HepG2 (cell line): Measurements from ENCODE around the gene SLC2A10. TPM values are rescaled to one million over a fixed set of nuclear protein-coding genes. Genes with fewer than 3 reads are reported as not detected.

Experiments
- PTBP1 ChIP-seq: fragments of 200-400 bp; formaldehyde crosslinking; IDR thresholded peaks from 2 replicates; pipeline ENCODE4 v1.6.1; 2018; ENCODE audit warnings: low read length, low read depth; ENCODE audit not compliant: poor library complexity, severe bottlenecking
- SRSF9 ChIP-seq: fragments of 200-400 bp; formaldehyde crosslinking; IDR thresholded peaks from 2 replicates; pipeline ENCODE4 v1.6.1; 2018; ENCODE audit warnings: borderline replicate concordance, mild to moderate bottlenecking, low read depth, low read length; ENCODE audit not compliant: insufficient read depth, poor library complexity, severe bottlenecking
- ZNF264 ChIP-seq: sonication (generic); formaldehyde crosslinking; IDR thresholded peaks from 2 replicates; pipeline ENCODE4 v1.4.0; 2020; ENCODE audit warnings: missing genetic modification reagents
- ZNF672 ChIP-seq: sonication (generic); formaldehyde crosslinking; IDR thresholded peaks from 2 replicates; pipeline ENCODE4 v1.8.1; 2022; ENCODE audit warnings: missing genetic modification reagents
- ZNF75D ChIP-seq: sonication (generic); formaldehyde crosslinking; IDR thresholded peaks from 2 replicates; pipeline ENCODE4 v1.8.1; 2023; ENCODE audit warnings: missing genetic modification reagents, mild to moderate bottlenecking, borderline replicate concordance
- ZSCAN22 ChIP-seq: sonication (generic); formaldehyde crosslinking; IDR thresholded peaks from 2 replicates; pipeline ENCODE4 v1.4.0; 2020; ENCODE audit warnings: mild to moderate bottlenecking, missing genetic modification reagents
- polyA plus RNA-seq, 8 experiments: library from polyadenylated mRNA; depleted of rRNA in 3 of 8; stranded (reverse) in 7 of 8; unstranded in 1 of 8; fragments of >200 nt; fragmentation: Illumina TruSeq in 4 of 8; extraction: Trizol in 4 of 8; gene quantifications; 2 replicates each; pipeline versions ENCODE4 v1.2.1 to v1.2.3, GENCODE V29; 2011 to 2016; ENCODE audit warnings: low read depth in 4 of 8, missing spikeins in 1 of 8, mixed read lengths in 1 of 8; ENCODE audit not compliant: insufficient read depth in 1 of 8
- total RNA-seq, 5 experiments: library from RNA; depleted of rRNA; stranded (reverse); fragments of >200 nt; fragmentation: Illumina TruSeq; extraction: Trizol; gene quantifications; 2 replicates each; pipeline ENCODE4 v1.2.3, GENCODE V29; 2016; ENCODE audit warnings: low read depth in 1 of 5
- TF ChIP-seq, protein P1 (sequence below): sonication (generic); formaldehyde crosslinking; IDR thresholded peaks from 2 replicates; pipeline ENCODE4 v1.8.0; 2022; ENCODE audit warnings: mild to moderate bottlenecking, missing genetic modification reagents; ENCODE audit not compliant: insufficient replicate concordance
- TF ChIP-seq, protein P2 (sequence below): IDR thresholded peaks from 2 replicates; pipeline ENCODE4 v1.6.1; 2016; ENCODE audit warnings: mild to moderate bottlenecking, missing biosample characterization, missing genetic modification reagents
- TF ChIP-seq, protein P3 (sequence below), 2 experiments: sonication (generic) in 1 of 2; formaldehyde crosslinking in 1 of 2; IDR thresholded peaks; 2 replicates each; pipeline versions ENCODE4 v1.4.0 to v1.6.1; 2018 to 2020; ENCODE audit warnings: missing genetic modification reagents in 2 of 2, borderline replicate concordance in 1 of 2, low read depth in 1 of 2, mild to moderate bottlenecking in 1 of 2, missing biosample characterization in 1 of 2
- TF ChIP-seq, protein P4 (sequence below): sonication (generic); formaldehyde crosslinking; IDR thresholded peaks from 2 replicates; pipeline ENCODE4 v1.8.1; 2022; ENCODE audit warnings: low read depth, mild to moderate bottlenecking, missing genetic modification reagents
- TF ChIP-seq, protein P5 (sequence below): sonication (generic); formaldehyde crosslinking; IDR thresholded peaks from one replicate; pipeline ENCODE4 v1.5.1; 2020; ENCODE audit warnings: mild to moderate bottlenecking, missing genetic modification reagents; ENCODE audit errors: not compliant biosample characterization

The SLC2A10 gene
- total and polyA plus RNA-seq, 2 of the 13 experiments (the other 11 are each of a cell fraction or from before 2014, with no cell fraction given), result 16.0 to 18.4 TPM

DNA sequence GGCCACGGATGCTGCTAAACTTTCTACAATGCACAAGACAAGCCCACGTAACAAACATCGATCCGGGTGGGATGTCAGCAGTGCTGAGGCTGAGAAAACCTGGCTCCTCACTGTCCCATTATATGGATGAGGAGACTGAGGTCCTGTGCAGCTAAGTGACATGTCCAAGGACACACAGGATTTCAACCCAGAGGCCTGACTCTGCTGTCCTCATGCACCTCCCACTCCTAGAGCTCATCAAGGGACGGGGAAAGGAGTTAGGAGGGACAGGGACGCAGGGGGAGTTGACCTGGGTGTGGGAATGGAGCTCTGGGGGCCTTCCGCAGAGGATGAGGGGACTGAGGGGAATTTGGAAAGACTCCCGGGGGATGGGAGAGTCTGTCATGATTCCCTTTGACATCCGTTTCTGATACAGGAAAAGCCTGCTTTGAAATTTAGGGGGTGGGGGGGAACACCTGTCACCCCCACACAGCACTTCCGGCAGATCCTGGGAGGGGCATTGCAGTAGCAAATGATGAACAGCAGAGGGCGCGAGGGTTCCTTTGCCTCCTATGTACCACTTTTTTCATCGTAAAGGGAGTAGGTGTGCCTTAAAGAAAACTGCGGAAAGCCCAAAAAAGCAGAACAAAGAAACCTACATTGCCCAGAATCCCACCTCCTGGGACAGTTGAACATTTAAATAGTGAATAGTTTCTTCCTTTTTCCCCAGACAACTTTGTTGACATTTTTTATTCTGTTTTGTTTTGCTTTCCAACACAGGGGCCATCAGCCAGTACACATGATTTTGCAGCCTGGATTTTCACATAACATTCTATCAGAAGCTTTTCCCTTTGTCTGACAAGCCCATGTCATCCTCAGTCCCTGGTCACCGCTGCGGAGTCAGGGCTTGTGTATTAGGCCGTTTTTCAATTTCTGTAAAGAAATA lies 48.6 kb downstream of the SLC2A10 start (continued):
- TF ChIP-seq PTBP1 (no peak), ZNF264 (no peak), ZNF75D (CRISPR knock-in tag) (no peak), ZSCAN22 (CRISPR knock-in tag) (no peak), SRSF9 (no peak), ZNF672 (CRISPR knock-in tag) (no peak)
- TF ChIP-seq, protein P1, sequence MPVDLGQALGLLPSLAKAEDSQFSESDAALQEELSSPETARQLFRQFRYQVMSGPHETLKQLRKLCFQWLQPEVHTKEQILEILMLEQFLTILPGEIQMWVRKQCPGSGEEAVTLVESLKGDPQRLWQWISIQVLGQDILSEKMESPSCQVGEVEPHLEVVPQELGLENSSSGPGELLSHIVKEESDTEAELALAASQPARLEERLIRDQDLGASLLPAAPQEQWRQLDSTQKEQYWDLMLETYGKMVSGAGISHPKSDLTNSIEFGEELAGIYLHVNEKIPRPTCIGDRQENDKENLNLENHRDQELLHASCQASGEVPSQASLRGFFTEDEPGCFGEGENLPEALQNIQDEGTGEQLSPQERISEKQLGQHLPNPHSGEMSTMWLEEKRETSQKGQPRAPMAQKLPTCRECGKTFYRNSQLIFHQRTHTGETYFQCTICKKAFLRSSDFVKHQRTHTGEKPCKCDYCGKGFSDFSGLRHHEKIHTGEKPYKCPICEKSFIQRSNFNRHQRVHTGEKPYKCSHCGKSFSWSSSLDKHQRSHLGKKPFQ (CRISPR knock-in tag), result no peak
- TF ChIP-seq, protein P2, sequence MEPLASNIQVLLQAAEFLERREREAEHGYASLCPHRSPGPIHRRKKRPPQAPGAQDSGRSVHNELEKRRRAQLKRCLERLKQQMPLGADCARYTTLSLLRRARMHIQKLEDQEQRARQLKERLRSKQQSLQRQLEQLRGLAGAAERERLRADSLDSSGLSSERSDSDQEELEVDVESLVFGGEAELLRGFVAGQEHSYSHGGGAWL (CRISPR knock-in tag), result 0 out of 2 replicates have a peak, but pooled peaks have one; percentile 26
- TF ChIP-seq, protein P3, sequence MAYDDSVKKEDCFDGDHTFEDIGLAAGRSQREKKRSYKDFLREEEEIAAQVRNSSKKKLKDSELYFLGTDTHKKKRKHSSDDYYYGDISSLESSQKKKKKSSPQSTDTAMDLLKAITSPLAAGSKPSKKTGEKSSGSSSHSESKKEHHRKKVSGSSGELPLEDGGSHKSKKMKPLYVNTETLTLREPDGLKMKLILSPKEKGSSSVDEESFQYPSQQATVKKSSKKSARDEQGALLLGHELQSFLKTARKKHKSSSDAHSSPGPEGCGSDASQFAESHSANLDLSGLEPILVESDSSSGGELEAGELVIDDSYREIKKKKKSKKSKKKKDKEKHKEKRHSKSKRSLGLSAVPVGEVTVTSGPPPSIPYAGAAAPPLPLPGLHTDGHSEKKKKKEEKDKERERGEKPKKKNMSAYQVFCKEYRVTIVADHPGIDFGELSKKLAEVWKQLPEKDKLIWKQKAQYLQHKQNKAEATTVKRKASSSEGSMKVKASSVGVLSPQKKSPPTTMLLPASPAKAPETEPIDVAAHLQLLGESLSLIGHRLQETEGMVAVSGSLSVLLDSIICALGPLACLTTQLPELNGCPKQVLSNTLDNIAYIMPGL (CRISPR knock-in tag; IDR thresholded peaks at IDR 0.05; ENCODE audit: borderline replicate concordance in 1 of 2, low read depth in 1 of 2), result peak; percentile 32 to 60; a peak in 1 of 4 replicates
- TF ChIP-seq, protein P4, sequence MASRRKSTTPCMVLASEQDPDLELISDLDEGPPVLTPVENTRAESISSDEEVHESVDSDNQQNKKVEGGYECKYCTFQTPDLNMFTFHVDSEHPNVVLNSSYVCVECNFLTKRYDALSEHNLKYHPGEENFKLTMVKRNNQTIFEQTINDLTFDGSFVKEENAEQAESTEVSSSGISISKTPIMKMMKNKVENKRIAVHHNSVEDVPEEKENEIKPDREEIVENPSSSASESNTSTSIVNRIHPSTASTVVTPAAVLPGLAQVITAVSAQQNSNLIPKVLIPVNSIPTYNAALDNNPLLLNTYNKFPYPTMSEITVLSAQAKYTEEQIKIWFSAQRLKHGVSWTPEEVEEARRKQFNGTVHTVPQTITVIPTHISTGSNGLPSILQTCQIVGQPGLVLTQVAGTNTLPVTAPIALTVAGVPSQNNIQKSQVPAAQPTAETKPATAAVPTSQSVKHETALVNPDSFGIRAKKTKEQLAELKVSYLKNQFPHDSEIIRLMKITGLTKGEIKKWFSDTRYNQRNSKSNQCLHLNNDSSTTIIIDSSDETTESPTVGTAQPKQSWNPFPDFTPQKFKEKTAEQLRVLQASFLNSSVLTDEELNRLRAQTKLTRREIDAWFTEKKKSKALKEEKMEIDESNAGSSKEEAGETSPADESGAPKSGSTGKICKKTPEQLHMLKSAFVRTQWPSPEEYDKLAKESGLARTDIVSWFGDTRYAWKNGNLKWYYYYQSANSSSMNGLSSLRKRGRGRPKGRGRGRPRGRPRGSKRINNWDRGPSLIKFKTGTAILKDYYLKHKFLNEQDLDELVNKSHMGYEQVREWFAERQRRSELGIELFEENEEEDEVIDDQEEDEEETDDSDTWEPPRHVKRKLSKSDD (CRISPR knock-in tag), result no peak
- TF ChIP-seq, protein P5, sequence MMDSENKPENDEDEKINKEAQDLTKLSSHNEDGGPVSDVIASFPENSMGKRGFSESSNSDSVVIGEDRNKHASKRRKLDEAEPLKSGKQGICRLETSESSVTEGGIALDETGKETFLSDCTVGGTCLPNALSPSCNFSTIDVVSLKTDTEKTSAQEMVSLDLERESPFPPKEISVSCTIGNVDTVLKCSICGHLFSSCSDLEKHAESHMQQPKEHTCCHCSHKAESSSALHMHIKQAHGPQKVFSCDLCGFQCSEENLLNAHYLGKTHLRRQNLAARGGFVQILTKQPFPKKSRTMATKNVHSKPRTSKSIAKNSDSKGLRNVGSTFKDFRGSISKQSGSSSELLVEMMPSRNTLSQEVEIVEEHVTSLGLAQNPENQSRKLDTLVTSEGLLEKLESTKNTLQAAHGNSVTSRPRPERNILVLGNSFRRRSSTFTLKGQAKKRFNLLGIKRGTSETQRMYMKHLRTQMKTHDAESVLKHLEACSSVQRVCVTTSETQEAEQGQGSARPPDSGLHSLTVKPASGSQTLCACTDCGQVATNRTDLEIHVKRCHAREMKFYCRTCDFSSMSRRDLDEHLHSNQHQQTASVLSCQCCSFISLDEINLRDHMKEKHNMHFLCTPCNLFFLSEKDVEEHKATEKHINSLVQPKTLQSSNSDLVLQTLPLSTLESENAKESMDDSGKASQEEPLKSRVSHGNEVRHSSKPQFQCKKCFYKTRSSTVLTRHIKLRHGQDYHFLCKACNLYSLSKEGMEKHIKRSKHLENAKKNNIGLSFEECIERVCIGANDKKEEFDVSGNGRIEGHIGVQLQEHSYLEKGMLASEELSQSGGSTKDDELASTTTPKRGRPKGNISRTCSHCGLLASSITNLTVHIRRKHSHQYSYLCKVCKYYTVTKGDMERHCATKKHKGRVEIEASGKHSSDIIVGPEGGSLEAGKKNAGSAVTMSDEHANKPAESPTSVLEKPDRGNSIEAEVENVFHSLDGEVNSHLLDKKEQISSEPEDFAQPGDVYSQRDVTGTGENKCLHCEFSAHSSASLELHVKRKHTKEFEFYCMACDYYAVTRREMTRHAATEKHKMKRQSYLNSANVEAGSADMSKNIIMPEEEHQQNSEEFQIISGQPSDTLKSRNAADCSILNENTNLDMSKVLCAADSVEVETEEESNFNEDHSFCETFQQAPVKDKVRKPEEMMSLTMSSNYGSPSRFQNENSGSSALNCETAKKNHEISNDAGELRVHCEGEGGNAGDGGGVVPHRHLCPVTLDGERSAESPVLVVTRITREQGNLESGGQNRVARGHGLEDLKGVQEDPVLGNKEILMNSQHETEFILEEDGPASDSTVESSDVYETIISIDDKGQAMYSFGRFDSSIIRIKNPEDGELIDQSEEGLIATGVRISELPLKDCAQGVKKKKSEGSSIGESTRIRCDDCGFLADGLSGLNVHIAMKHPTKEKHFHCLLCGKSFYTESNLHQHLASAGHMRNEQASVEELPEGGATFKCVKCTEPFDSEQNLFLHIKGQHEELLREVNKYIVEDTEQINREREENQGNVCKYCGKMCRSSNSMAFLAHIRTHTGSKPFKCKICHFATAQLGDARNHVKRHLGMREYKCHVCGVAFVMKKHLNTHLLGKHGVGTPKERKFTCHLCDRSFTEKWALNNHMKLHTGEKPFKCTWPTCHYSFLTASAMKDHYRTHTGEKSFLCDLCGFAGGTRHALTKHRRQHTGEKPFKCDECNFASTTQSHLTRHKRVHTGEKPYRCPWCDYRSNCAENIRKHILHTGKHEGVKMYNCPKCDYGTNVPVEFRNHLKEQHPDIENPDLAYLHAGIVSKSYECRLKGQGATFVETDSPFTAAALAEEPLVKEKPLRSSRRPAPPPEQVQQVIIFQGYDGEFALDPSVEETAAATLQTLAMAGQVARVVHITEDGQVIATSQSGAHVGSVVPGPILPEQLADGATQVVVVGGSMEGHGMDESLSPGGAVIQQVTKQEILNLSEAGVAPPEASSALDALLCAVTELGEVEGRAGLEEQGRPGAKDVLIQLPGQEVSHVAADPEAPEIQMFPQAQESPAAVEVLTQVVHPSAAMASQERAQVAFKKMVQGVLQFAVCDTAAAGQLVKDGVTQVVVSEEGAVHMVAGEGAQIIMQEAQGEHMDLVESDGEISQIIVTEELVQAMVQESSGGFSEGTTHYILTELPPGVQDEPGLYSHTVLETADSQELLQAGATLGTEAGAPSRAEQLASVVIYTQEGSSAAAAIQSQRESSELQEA (CRISPR knock-in tag), result no peak
